ENCODE measurements around the gene PMEPA1.

DNA sequence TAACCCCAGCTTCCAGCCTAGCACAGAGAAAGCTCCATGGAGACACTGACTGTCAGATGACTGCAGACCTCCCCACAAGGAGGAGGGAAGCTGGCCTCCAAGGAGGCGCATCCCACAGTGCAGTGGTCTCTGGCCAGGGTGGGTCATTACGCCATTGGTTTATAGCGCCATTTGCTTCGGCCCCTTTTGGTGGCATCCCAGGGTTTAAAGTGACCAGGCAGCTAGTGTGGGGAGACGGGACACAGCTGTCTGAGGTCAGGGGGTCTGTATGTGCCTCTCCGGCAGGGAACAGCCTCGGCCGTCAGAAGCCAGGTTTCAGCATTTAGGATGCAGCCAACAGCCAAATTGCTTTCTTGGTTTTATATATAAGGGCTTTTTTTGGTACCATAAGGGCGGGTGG, 15.8 kb upstream of the PMEPA1 start:
- TF ChIP-seq POLR2AphosphoS5 (IDR thresholded peaks at IDR 0.05; ENCODE audit: low read depth, low read length) = no peak
- no peak for TF ChIP-seq TAF1 (IDR thresholded peaks at IDR 0.05; ENCODE audit: low read depth, low read length)
- TF ChIP-seq POLR2A (IDR thresholded peaks at IDR 0.05; ENCODE audit: low read depth, low read length) = no peak
